NB4 (cell line): ENCODE measurements around the gene RGL4.

Experiments
- CTCF ChIP-seq: IDR thresholded peaks from one replicate; pipeline ENCODE4 v1.5.1; 2012; ENCODE audit warnings: low read depth, low read length
- MYC ChIP-seq: IDR thresholded peaks from 2 replicates; pipeline ENCODE4 v1.6.1; 2011; ENCODE audit warnings: low read depth, low read length
- POLR2A ChIP-seq: IDR thresholded peaks from 2 replicates; pipeline ENCODE4 v1.6.1; 2011; ENCODE audit warnings: mild to moderate bottlenecking; ENCODE audit not compliant: insufficient read length; ENCODE audit errors: extremely low read depth
- TF ChIP-seq, protein P1 (sequence below): IDR thresholded peaks from 2 replicates; pipeline ENCODE4 v1.6.1; 2011; ENCODE audit warnings: low read depth, low read length

DNA sequence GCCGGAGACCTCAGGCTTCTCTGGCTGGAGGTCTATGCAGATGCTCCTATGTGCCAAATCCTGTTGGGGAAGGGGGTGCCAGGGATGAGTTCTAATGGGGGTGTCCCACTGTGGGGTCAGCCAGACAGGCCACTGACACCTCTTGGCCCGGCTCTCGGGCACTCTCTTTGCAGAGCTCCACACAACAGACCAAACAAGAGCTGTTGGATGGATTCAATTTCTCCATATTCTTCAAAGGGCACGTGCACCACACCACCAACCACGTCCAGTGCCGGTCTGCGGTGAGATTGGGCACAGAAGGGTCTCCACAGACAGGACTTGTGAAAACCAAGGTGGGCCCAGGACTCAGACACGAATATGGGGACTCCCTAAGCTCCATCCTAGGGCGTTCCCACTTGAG, 2.2 kb upstream of the RGL4 start:
- TF ChIP-seq CTCF (no peak), POLR2A (no peak), MYC (no peak)
- TF ChIP-seq, protein P1, sequence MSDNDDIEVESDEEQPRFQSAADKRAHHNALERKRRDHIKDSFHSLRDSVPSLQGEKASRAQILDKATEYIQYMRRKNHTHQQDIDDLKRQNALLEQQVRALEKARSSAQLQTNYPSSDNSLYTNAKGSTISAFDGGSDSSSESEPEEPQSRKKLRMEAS, result no peak
